ENCODE results near the gene GRK4.
"Not testable (repeated sequence)": the region's sequence is repeated elsewhere in the genome, so short reads cannot be mapped to it uniquely, and the experiment has no call there.

DNA sequence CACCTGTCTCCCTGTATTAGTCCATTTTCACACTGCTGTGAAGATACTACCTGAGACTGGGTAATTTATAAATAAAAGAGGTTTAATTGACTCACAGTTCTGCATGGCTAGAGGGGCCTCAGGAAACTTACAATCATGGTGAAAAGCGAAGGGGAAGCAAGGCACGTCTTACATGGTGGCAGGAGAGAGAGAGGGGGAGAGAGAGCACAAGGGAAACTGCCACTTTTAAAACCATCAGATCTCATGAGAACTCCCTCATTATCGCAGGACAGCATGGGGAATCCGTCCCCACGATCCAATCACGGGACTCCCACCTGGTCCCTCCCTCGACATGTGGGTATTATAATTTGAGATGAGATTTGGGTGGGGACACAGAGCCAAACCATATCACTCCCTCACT, 20.3 kb downstream of the GRK4 start:
- TF ChIP-seq, protein P1, sequence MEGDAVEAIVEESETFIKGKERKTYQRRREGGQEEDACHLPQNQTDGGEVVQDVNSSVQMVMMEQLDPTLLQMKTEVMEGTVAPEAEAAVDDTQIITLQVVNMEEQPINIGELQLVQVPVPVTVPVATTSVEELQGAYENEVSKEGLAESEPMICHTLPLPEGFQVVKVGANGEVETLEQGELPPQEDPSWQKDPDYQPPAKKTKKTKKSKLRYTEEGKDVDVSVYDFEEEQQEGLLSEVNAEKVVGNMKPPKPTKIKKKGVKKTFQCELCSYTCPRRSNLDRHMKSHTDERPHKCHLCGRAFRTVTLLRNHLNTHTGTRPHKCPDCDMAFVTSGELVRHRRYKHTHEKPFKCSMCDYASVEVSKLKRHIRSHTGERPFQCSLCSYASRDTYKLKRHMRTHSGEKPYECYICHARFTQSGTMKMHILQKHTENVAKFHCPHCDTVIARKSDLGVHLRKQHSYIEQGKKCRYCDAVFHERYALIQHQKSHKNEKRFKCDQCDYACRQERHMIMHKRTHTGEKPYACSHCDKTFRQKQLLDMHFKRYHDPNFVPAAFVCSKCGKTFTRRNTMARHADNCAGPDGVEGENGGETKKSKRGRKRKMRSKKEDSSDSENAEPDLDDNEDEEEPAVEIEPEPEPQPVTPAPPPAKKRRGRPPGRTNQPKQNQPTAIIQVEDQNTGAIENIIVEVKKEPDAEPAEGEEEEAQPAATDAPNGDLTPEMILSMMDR (IDR thresholded peaks at IDR 0.05), result not testable (repeated sequence)
- not testable (repeated sequence) for TF ChIP-seq POLR2AphosphoS5 (IDR thresholded peaks at IDR 0.05)

Data from upper lobe of left lung (tissue), 4 donors.